HepG2 (cell line): ENCODE data around the gene RDH13. TPM values are rescaled to one million over a fixed set of nuclear protein-coding genes. Genes with fewer than 3 reads are reported as not detected.
A peak's percentile ranks its signal among the peaks of the same experiment; 100 is the strongest.

Experiments used
- FOXA3 ChIP-seq: IDR thresholded peaks from 2 replicates; pipeline ENCODE4 v1.6.1; 2016; ENCODE audit warnings: missing genetic modification reagents, missing compliant biosample characterization
- HMG20B ChIP-seq: conservative IDR thresholded peaks from 2 replicates; pipeline ENCODE4 v1.6.1; 2016; ENCODE audit warnings: missing genetic modification reagents, missing compliant biosample characterization
- KAT8 ChIP-seq: IDR thresholded peaks from 2 replicates; pipeline ENCODE4 v1.6.1; 2016; ENCODE audit warnings: missing genetic modification reagents, missing compliant biosample characterization
- NR2F6 ChIP-seq, 2 experiments: IDR thresholded peaks; 2 replicates each; pipeline ENCODE4 v1.6.1; 2016; ENCODE audit warnings: antibody characterized with exemption in 1 of 2, mild to moderate bottlenecking in 1 of 2
- RBAK ChIP-seq: sonication (generic); formaldehyde crosslinking; IDR thresholded peaks from 2 replicates; pipeline ENCODE4 v1.5.1; 2020; ENCODE audit warnings: mild to moderate bottlenecking, missing genetic modification reagents
- RBFOX2 ChIP-seq: fragments of 200-400 bp; formaldehyde crosslinking; IDR thresholded peaks from 2 replicates; pipeline ENCODE4 v1.6.1; 2017; ENCODE audit warnings: low read depth, mild to moderate bottlenecking, low read length
- RXRB ChIP-seq: IDR thresholded peaks from 2 replicates; pipeline ENCODE4 v1.6.1; 2016; ENCODE audit warnings: borderline replicate concordance, missing genetic modification reagents, missing compliant biosample characterization
- SAP130 ChIP-seq: IDR thresholded peaks from 2 replicates; pipeline ENCODE4 v1.6.1; 2016; ENCODE audit warnings: low read depth
- ZFAT ChIP-seq: sonication (generic); formaldehyde crosslinking; conservative IDR thresholded peaks from 2 replicates; pipeline ENCODE4 v1.8.1; 2023; ENCODE audit warnings: missing genetic modification reagents, inconsistent platforms
- ZFP36L2 ChIP-seq: sonication (generic); formaldehyde crosslinking; IDR thresholded peaks from 2 replicates; pipeline ENCODE4 v1.4.0; 2020; ENCODE audit warnings: missing genetic modification reagents
- ZNF160 ChIP-seq: sonication (generic); formaldehyde crosslinking; IDR thresholded peaks from 2 replicates; pipeline ENCODE4 v1.8.0; 2022; ENCODE audit warnings: mild to moderate bottlenecking, inconsistent platforms, missing genetic modification reagents
- ZNF33A ChIP-seq: sonication (generic); formaldehyde crosslinking; IDR thresholded peaks from 2 replicates; pipeline ENCODE4 v1.5.1; 2020; ENCODE audit warnings: missing genetic modification reagents, mild to moderate bottlenecking, moderate library complexity, borderline replicate concordance
- ZNF354B ChIP-seq: sonication (generic); formaldehyde crosslinking; IDR thresholded peaks from 2 replicates; pipeline ENCODE4 v1.8.0; 2022; ENCODE audit warnings: mild to moderate bottlenecking, missing genetic modification reagents
- ZNF552 ChIP-seq: sonication (generic); formaldehyde crosslinking; IDR thresholded peaks from 2 replicates; pipeline ENCODE4 v1.9.0; 2022; ENCODE audit warnings: missing genetic modification reagents, mild to moderate bottlenecking, borderline replicate concordance
- polyA plus RNA-seq, 8 experiments: library from polyadenylated mRNA; depleted of rRNA in 3 of 8; stranded (reverse) in 7 of 8; unstranded in 1 of 8; fragments of >200 nt; fragmentation: Illumina TruSeq in 4 of 8; extraction: Trizol in 4 of 8; gene quantifications; 2 replicates each; pipeline versions ENCODE4 v1.2.1 to v1.2.3, GENCODE V29; 2011 to 2016; ENCODE audit warnings: low read depth in 4 of 8, missing spikeins in 1 of 8, mixed read lengths in 1 of 8; ENCODE audit not compliant: insufficient read depth in 1 of 8
- total RNA-seq, 5 experiments: library from RNA; depleted of rRNA; stranded (reverse); fragments of >200 nt; fragmentation: Illumina TruSeq; extraction: Trizol; gene quantifications; 2 replicates each; pipeline ENCODE4 v1.2.3, GENCODE V29; 2016; ENCODE audit warnings: low read depth in 1 of 5
- TF ChIP-seq, protein P1 (sequence below): sonication (generic); formaldehyde crosslinking; IDR thresholded peaks from 2 replicates; pipeline ENCODE4 v1.4.0; 2020; ENCODE audit warnings: low read depth, mild to moderate bottlenecking, missing genetic modification reagents
- TF ChIP-seq, protein P2 (sequence below): sonication (generic); formaldehyde crosslinking; IDR thresholded peaks from 2 replicates; pipeline ENCODE4 v1.5.0; 2020; ENCODE audit warnings: mild to moderate bottlenecking, missing genetic modification reagents
- TF ChIP-seq, protein P3 (sequence below): sonication (generic); formaldehyde crosslinking; IDR thresholded peaks from 2 replicates; pipeline ENCODE4 v1.4.0; 2020; ENCODE audit warnings: mild to moderate bottlenecking, missing genetic modification reagents
- TF ChIP-seq, protein P4 (sequence below): sonication (generic); formaldehyde crosslinking; IDR thresholded peaks from 2 replicates; pipeline ENCODE4 v1.5.1; 2020; ENCODE audit warnings: missing genetic modification reagents, mild to moderate bottlenecking, borderline replicate concordance
- TF ChIP-seq, protein P5 (sequence below): sonication (generic); formaldehyde crosslinking; IDR thresholded peaks from 2 replicates; pipeline ENCODE4 v1.4.0; 2020; ENCODE audit warnings: missing genetic modification reagents

RDH13 gene
- total and polyA plus RNA-seq, 2 of the 13 experiments (the other 11 are each of a cell fraction or from before 2014, with no cell fraction given) = 13.4 to 21.5 TPM

DNA sequence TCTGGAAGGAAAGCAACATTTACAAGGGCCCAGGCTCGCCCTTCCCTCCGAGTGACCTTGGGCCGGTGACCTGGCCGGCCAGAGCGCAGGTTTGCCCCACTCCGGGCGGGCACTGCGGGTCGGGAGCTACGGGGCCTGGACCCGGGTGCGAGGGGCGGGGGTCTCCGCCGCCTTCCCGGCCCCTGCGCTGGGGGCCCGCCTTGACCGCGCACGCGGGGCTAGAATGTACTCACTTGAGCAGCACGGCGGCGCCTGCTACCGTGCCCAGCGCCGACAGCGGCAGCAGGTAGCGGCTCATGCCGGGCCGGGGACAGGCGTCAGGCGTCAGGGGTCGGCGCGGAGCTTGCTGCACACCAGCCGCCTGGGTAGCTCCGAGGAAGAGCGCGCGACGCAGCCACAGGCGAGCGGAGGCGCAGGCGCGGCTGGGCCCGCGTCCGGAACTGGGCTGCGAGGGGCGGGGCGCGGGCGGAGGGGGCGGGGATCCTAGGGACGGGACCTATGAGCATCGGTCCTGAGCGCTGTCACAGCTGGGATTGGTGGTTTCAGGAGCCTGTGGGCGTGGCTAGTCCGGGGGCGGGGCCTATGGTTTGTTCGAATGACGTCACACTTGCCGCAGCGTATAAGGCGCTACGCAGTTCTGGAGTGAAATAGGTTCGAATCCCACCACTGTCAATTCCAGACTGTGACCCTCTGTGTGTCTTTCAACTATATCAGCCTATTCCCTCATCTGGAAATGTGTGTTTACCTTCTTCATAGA lies at the start of gene RDH13 (continued):
- TF ChIP-seq ZNF160 = 0 out of 2 replicates have a peak, but pooled peaks have one; percentile 33
- TF ChIP-seq, protein P1, sequence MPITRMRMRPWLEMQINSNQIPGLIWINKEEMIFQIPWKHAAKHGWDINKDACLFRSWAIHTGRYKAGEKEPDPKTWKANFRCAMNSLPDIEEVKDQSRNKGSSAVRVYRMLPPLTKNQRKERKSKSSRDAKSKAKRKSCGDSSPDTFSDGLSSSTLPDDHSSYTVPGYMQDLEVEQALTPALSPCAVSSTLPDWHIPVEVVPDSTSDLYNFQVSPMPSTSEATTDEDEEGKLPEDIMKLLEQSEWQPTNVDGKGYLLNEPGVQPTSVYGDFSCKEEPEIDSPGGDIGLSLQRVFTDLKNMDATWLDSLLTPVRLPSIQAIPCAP = no peak
- TF ChIP-seq RXRB (CRISPR knock-in tag) = no peak; the same call in 1 of the 2 replicates
- TF ChIP-seq ZFP36L2 (CRISPR knock-in tag) = no peak
- TF ChIP-seq NR2F6 (IDR thresholded peaks at IDR 0.05) = no peak
- no peak for TF ChIP-seq NR2F6 (CRISPR knock-in tag; IDR thresholded peaks at IDR 0.05)
- TF ChIP-seq ZNF552 (CRISPR knock-in tag) = no peak
- TF ChIP-seq ZNF33A (CRISPR knock-in tag) = no peak
- TF ChIP-seq ZFAT (CRISPR knock-in tag) = no peak
- TF ChIP-seq ZNF354B = no peak
- no peak for TF ChIP-seq FOXA3 (CRISPR knock-in tag)
- TF ChIP-seq, protein P2, sequence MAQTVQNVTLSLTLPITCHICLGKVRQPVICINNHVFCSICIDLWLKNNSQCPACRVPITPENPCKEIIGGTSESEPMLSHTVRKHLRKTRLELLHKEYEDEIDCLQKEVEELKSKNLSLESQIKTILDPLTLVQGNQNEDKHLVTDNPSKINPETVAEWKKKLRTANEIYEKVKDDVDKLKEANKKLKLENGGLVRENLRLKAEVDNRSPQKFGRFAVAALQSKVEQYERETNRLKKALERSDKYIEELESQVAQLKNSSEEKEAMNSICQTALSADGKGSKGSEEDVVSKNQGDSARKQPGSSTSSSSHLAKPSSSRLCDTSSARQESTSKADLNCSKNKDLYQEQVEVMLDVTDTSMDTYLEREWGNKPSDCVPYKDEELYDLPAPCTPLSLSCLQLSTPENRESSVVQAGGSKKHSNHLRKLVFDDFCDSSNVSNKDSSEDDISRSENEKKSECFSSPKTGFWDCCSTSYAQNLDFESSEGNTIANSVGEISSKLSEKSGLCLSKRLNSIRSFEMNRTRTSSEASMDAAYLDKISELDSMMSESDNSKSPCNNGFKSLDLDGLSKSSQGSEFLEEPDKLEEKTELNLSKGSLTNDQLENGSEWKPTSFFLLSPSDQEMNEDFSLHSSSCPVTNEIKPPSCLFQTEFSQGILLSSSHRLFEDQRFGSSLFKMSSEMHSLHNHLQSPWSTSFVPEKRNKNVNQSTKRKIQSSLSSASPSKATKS (CRISPR knock-in tag) = no peak
- TF ChIP-seq HMG20B (CRISPR knock-in tag) = no peak
- TF ChIP-seq, protein P3, sequence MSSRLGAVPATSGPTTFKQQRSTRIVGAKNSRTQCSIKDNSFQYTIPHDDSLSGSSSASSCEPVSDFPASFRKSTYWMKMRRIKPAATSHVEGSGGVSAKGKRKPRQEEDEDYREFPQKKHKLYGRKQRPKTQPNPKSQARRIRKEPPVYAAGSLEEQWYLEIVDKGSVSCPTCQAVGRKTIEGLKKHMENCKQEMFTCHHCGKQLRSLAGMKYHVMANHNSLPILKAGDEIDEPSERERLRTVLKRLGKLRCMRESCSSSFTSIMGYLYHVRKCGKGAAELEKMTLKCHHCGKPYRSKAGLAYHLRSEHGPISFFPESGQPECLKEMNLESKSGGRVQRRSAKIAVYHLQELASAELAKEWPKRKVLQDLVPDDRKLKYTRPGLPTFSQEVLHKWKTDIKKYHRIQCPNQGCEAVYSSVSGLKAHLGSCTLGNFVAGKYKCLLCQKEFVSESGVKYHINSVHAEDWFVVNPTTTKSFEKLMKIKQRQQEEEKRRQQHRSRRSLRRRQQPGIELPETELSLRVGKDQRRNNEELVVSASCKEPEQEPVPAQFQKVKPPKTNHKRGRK (CRISPR knock-in tag) = no peak
- peak; percentile 62; the same call in 1 of the 2 replicates for TF ChIP-seq SAP130 (CRISPR knock-in tag)
- TF ChIP-seq, protein P4, sequence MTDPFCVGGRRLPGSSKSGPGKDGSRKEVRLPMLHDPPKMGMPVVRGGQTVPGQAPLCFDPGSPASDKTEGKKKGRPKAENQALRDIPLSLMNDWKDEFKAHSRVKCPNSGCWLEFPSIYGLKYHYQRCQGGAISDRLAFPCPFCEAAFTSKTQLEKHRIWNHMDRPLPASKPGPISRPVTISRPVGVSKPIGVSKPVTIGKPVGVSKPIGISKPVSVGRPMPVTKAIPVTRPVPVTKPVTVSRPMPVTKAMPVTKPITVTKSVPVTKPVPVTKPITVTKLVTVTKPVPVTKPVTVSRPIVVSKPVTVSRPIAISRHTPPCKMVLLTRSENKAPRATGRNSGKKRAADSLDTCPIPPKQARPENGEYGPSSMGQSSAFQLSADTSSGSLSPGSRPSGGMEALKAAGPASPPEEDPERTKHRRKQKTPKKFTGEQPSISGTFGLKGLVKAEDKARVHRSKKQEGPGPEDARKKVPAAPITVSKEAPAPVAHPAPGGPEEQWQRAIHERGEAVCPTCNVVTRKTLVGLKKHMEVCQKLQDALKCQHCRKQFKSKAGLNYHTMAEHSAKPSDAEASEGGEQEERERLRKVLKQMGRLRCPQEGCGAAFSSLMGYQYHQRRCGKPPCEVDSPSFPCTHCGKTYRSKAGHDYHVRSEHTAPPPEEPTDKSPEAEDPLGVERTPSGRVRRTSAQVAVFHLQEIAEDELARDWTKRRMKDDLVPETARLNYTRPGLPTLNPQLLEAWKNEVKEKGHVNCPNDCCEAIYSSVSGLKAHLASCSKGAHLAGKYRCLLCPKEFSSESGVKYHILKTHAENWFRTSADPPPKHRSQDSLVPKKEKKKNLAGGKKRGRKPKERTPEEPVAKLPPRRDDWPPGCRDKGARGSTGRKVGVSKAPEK (CRISPR knock-in tag) = no peak
- TF ChIP-seq KAT8 (CRISPR knock-in tag) = 0 out of 2 replicates have a peak, but pooled peaks have one; percentile 22
- peak; percentile 86 for TF ChIP-seq RBFOX2
- TF ChIP-seq RBAK (CRISPR knock-in tag) = no peak
- TF ChIP-seq, protein P5, sequence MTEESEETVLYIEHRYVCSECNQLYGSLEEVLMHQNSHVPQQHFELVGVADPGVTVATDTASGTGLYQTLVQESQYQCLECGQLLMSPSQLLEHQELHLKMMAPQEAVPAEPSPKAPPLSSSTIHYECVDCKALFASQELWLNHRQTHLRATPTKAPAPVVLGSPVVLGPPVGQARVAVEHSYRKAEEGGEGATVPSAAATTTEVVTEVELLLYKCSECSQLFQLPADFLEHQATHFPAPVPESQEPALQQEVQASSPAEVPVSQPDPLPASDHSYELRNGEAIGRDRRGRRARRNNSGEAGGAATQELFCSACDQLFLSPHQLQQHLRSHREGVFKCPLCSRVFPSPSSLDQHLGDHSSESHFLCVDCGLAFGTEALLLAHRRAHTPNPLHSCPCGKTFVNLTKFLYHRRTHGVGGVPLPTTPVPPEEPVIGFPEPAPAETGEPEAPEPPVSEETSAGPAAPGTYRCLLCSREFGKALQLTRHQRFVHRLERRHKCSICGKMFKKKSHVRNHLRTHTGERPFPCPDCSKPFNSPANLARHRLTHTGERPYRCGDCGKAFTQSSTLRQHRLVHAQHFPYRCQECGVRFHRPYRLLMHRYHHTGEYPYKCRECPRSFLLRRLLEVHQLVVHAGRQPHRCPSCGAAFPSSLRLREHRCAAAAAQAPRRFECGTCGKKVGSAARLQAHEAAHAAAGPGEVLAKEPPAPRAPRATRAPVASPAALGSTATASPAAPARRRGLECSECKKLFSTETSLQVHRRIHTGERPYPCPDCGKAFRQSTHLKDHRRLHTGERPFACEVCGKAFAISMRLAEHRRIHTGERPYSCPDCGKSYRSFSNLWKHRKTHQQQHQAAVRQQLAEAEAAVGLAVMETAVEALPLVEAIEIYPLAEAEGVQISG (CRISPR knock-in tag) = no peak
